HepG2 (cell line): ENCODE results near the gene CACNA1G. TPM values are rescaled to one million over a fixed set of nuclear protein-coding genes. Genes with fewer than 3 reads are reported as not detected.
A peak's percentile ranks its signal among the peaks of the same experiment; 100 is the strongest.

Experiments
- AHDC1 ChIP-seq: sonication (generic); formaldehyde crosslinking; IDR thresholded peaks from 2 replicates; pipeline ENCODE4 v1.5.1; 2020; ENCODE audit warnings: mild to moderate bottlenecking, missing genetic modification reagents, borderline replicate concordance
- DPF2 ChIP-seq: sonication (generic); formaldehyde crosslinking; IDR thresholded peaks from 2 replicates; pipeline ENCODE4 v1.4.0; 2020; ENCODE audit warnings: mild to moderate bottlenecking, low read depth, missing genetic modification reagents, borderline replicate concordance
- FOXA1 ChIP-seq, 2 experiments: fragments of 450-650 bp in 1 of 2; sonication (generic) in 1 of 2; formaldehyde crosslinking in 1 of 2; IDR thresholded peaks; 2 replicates each; pipeline versions ENCODE4 v1.4.0 to v1.6.1; 2016 to 2020; ENCODE audit warnings: missing genetic modification reagents in 1 of 2
- FOXC1 ChIP-seq: sonication (generic); formaldehyde crosslinking; IDR thresholded peaks from 2 replicates; pipeline ENCODE4 v1.8.0; 2022; ENCODE audit warnings: mild to moderate bottlenecking, missing genetic modification reagents, borderline replicate concordance
- KAT7 ChIP-seq: IDR thresholded peaks from 2 replicates; pipeline ENCODE4 v1.6.1; 2018; ENCODE audit warnings: borderline replicate concordance, missing compliant biosample characterization
- NFRKB ChIP-seq: fragments of 450-650 bp; IDR thresholded peaks from 2 replicates; pipeline ENCODE4 v1.6.1; 2017
- PAXIP1 ChIP-seq: sonication (generic); formaldehyde crosslinking; conservative IDR thresholded peaks from 2 replicates; pipeline ENCODE4 v1.4.0; 2020; ENCODE audit warnings: mild to moderate bottlenecking, missing genetic modification reagents, moderate library complexity
- PTBP1 ChIP-seq: fragments of 200-400 bp; formaldehyde crosslinking; IDR thresholded peaks from 2 replicates; pipeline ENCODE4 v1.6.1; 2018; ENCODE audit warnings: low read length, low read depth; ENCODE audit not compliant: poor library complexity, severe bottlenecking
- SALL2 ChIP-seq: sonication (generic); formaldehyde crosslinking; IDR thresholded peaks from 2 replicates; pipeline ENCODE4 v1.8.1; 2023; ENCODE audit warnings: mild to moderate bottlenecking, missing genetic modification reagents, inconsistent platforms
- SETDB1 ChIP-seq: sonication (generic); formaldehyde crosslinking; IDR thresholded peaks from 2 replicates; pipeline ENCODE4 v1.5.1; 2020; ENCODE audit warnings: missing genetic modification reagents, mild to moderate bottlenecking, borderline replicate concordance
- SMC3 ChIP-seq: IDR thresholded peaks from 2 replicates; pipeline ENCODE4 v1.6.1; 2011; ENCODE audit warnings: low read length, improper control_type of control experiment
- ZFP41 ChIP-seq: sonication (generic); formaldehyde crosslinking; IDR thresholded peaks from 2 replicates; pipeline ENCODE4 v1.4.0; 2020; ENCODE audit warnings: mild to moderate bottlenecking, missing genetic modification reagents, borderline replicate concordance
- ZKSCAN1 ChIP-seq: fragments of 150-350 bp; IDR thresholded peaks from 2 replicates; pipeline ENCODE4 v1.6.1; 2014; ENCODE audit warnings: low read length
- ZNF224 ChIP-seq: sonication (generic); formaldehyde crosslinking; IDR thresholded peaks from 2 replicates; pipeline ENCODE4 v1.5.0; 2020; ENCODE audit warnings: mild to moderate bottlenecking, missing genetic modification reagents
- ZNF33B ChIP-seq: sonication (generic); formaldehyde crosslinking; IDR thresholded peaks from 2 replicates; pipeline ENCODE4 v1.5.1; 2020; ENCODE audit warnings: mild to moderate bottlenecking, missing genetic modification reagents
- ZNF496 ChIP-seq: sonication (generic); formaldehyde crosslinking; IDR thresholded peaks from 2 replicates; pipeline ENCODE4 v1.8.1; 2023; ENCODE audit warnings: mild to moderate bottlenecking, moderate library complexity, missing genetic modification reagents; ENCODE audit not compliant: insufficient replicate concordance
- ZNF883 ChIP-seq: sonication (generic); formaldehyde crosslinking; IDR thresholded peaks from 2 replicates; pipeline ENCODE4 v1.5.1; 2020; ENCODE audit warnings: mild to moderate bottlenecking, missing genetic modification reagents; ENCODE audit errors: not compliant biosample characterization
- polyA plus RNA-seq, 8 experiments: library from polyadenylated mRNA; depleted of rRNA in 3 of 8; stranded (reverse) in 7 of 8; unstranded in 1 of 8; fragments of >200 nt; fragmentation: Illumina TruSeq in 4 of 8; extraction: Trizol in 4 of 8; gene quantifications; 2 replicates each; pipeline versions ENCODE4 v1.2.1 to v1.2.3, GENCODE V29; 2011 to 2016; ENCODE audit warnings: low read depth in 4 of 8, missing spikeins in 1 of 8, mixed read lengths in 1 of 8; ENCODE audit not compliant: insufficient read depth in 1 of 8
- total RNA-seq, 5 experiments: library from RNA; depleted of rRNA; stranded (reverse); fragments of >200 nt; fragmentation: Illumina TruSeq; extraction: Trizol; gene quantifications; 2 replicates each; pipeline ENCODE4 v1.2.3, GENCODE V29; 2016; ENCODE audit warnings: low read depth in 1 of 5

CACNA1G gene
- total and polyA plus RNA-seq, 2 of the 13 experiments (the other 11 are each of a cell fraction or from before 2014, with no cell fraction given): 0.02 TPM; not detected in 1

GRCh38 chr17:50517504-50518383, 42.8 kb upstream of the CACNA1G start (continued):
- TF ChIP-seq ZNF496: no peak
- TF ChIP-seq ZFP41 (CRISPR knock-in tag): peak; percentile 92; the same call in 1 of the 2 replicates
- no peak for TF ChIP-seq KAT7 (CRISPR knock-in tag)
- TF ChIP-seq SMC3: no peak
- no peak for TF ChIP-seq PTBP1
- TF ChIP-seq SALL2 (CRISPR knock-in tag): no peak
- no peak for TF ChIP-seq AHDC1 (CRISPR knock-in tag)
- no peak for TF ChIP-seq ZNF224 (CRISPR knock-in tag)
- TF ChIP-seq DPF2 (CRISPR knock-in tag): no peak
- TF ChIP-seq FOXA1 (IDR thresholded peaks at IDR 0.05): no peak
- no peak for TF ChIP-seq FOXA1 (CRISPR knock-in tag; IDR thresholded peaks at IDR 0.05)
- no peak for TF ChIP-seq ZNF883 (CRISPR knock-in tag)
- no peak for TF ChIP-seq PAXIP1 (CRISPR knock-in tag)
- no peak for TF ChIP-seq NFRKB
- TF ChIP-seq SETDB1 (CRISPR knock-in tag): no peak
- no peak for TF ChIP-seq ZKSCAN1
- no peak for TF ChIP-seq FOXC1
- TF ChIP-seq ZNF33B (CRISPR knock-in tag): no peak
